Gastrocnemius medialis (tissue), 4 donors: ENCODE data around the gene CHRNB4.

Experiments used
- POLR2A ChIP-seq, 2 donors: fragments of 450-650 bp; IDR thresholded peaks; one replicate each; pipeline ENCODE4 v1.6.1; 2017; ENCODE audit warnings: antibody characterized with exemption in 2 of 2, mild to moderate bottlenecking in 2 of 2, moderate library complexity in 2 of 2
- TF ChIP-seq, protein P1 (sequence below), 5 experiments: fragments of 450-650 bp in 3 of 5; fragments of 200-600 bp in 2 of 5; sonication (generic) in 2 of 5; IDR thresholded peaks in 4 of 5; conservative IDR thresholded peaks in 1 of 5; 1 replicate in 4 of 5; 2 replicates in 1 of 5; pipeline ENCODE4 v1.5.1; 2016 to 2019; ENCODE audit warnings: antibody characterized with exemption in 5 of 5, mild to moderate bottlenecking in 3 of 5, moderate library complexity in 3 of 5

DNA sequence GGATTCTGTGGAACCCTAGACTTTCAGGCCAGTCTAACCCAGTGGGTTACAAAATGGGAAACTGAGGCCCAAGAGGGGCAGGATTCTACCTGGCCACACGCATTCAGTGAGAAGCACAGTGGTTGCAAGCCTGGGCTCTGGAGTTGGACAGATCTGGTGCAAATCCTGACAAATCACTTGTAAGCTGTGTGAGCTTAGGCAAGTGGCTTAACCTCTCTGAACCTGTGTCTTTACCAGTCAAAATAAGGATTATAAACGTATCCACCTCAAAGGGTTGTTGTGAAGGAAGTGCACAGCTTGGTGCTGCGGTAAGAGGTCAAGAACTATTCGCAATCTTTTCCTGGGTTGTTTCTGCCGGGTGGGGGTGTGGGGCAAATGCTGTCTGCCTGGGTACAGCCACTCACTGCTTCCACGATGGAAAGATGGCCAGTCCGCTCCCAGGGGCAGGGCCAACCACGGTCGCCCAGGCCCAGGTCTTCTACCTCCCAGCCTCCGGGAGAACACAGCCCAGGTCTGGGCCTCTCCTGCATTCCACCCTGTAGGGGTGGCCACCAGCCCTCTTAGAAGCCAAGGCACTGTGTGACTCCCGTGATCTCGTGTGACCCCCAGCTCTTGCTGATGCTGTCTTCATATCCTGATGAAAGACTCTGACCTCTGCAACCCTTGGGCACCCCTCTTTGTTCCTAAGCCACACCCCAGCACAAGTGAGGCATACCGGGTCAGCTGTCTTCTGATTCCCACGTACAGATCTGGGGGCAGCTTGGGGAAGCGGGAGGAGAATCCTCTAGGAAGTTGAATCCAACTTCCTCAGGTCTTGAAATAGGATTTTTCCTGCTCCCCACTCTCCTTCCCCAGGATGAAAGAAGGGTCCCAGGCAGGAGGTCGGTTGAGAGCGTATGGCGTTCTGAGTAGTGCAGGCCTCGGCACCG is 21.7 kb downstream of the CHRNB4 start:
- no peak for TF ChIP-seq POLR2A (IDR thresholded peaks at IDR 0.05)
- TF ChIP-seq, protein P1, sequence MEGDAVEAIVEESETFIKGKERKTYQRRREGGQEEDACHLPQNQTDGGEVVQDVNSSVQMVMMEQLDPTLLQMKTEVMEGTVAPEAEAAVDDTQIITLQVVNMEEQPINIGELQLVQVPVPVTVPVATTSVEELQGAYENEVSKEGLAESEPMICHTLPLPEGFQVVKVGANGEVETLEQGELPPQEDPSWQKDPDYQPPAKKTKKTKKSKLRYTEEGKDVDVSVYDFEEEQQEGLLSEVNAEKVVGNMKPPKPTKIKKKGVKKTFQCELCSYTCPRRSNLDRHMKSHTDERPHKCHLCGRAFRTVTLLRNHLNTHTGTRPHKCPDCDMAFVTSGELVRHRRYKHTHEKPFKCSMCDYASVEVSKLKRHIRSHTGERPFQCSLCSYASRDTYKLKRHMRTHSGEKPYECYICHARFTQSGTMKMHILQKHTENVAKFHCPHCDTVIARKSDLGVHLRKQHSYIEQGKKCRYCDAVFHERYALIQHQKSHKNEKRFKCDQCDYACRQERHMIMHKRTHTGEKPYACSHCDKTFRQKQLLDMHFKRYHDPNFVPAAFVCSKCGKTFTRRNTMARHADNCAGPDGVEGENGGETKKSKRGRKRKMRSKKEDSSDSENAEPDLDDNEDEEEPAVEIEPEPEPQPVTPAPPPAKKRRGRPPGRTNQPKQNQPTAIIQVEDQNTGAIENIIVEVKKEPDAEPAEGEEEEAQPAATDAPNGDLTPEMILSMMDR (IDR thresholded peaks at IDR 0.05 in 4 of 5, conservative IDR thresholded peaks at IDR 0.05 in 1 of 5) = no peak
